ENCODE data around the gene SLC22A1.

SLC22A1 gene

GRCh38 chr6:160172704-160173103 lies 51.1 kb downstream of the SLC22A1 start:
- DNase-seq (ENCODE audit: low read depth in 3 of 3): no peak

GRCh38 chr6:160173806-160174527 lies 52.4 kb downstream of the SLC22A1 start:
- DNase-seq (ENCODE audit: low read depth in 3 of 3): no peak

GRCh38 chr6:160174681-160175080 lies 53.1 kb downstream of the SLC22A1 start:
- DNase-seq (ENCODE audit: low read depth in 3 of 3): no peak

GRCh38 chr6:160177220-160177619 lies 55.6 kb downstream of the SLC22A1 start:
- DNase-seq (ENCODE audit: low read depth in 3 of 3): no peak

GRCh38 chr6:160178271-160178670 lies 56.7 kb downstream of the SLC22A1 start:
- DNase-seq (ENCODE audit: low read depth in 3 of 3): no peak

- DNase-seq (ENCODE audit: low read depth in 3 of 3): no peak
These were observed 59.1 kb downstream of the SLC22A1 start for GRCh38 chr6:160180706-160181105.

GRCh38 chr6:160188773-160189172 lies 67.2 kb downstream of the SLC22A1 start:
- DNase-seq (ENCODE audit: low read depth in 3 of 3): no peak

- no peak for DNase-seq (ENCODE audit: low read depth in 3 of 3)
These were observed 68.5 kb downstream of the SLC22A1 start for GRCh38 chr6:160190081-160190480.

- DNase-seq (ENCODE audit: low read depth in 3 of 3): no peak
These were observed 69.4 kb downstream of the SLC22A1 start for GRCh38 chr6:160190973-160191372.

- DNase-seq (ENCODE audit: low read depth in 3 of 3): no peak
These were observed 71.2 kb downstream of the SLC22A1 start for GRCh38 chr6:160192840-160193239.

GRCh38 chr6:160194808-160195207 lies 73.2 kb downstream of the SLC22A1 start:
- DNase-seq (ENCODE audit: low read depth in 3 of 3): no peak

GRCh38 chr6:160197662-160198061 lies 76.0 kb downstream of the SLC22A1 start:
- DNase-seq (ENCODE audit: low read depth in 3 of 3): no peak

GRCh38 chr6:160198606-160199211 lies 77.1 kb downstream of the SLC22A1 start:
- no peak for DNase-seq (ENCODE audit: low read depth in 3 of 3)

- no peak for DNase-seq (ENCODE audit: low read depth in 3 of 3)
These were observed 79.4 kb downstream of the SLC22A1 start for GRCh38 chr6:160201061-160201460.

GRCh38 chr6:160202411-160202810 lies 80.8 kb downstream of the SLC22A1 start:
- no peak for DNase-seq (ENCODE audit: low read depth in 3 of 3)

GRCh38 chr6:160203076-160203475 lies 81.5 kb downstream of the SLC22A1 start:
- DNase-seq (ENCODE audit: low read depth in 3 of 3): no peak

GRCh38 chr6:160203522-160203921 lies 81.9 kb downstream of the SLC22A1 start:
- no peak for DNase-seq (ENCODE audit: low read depth in 3 of 3)

GRCh38 chr6:160203953-160204352 lies 82.3 kb downstream of the SLC22A1 start:
- DNase-seq (ENCODE audit: low read depth in 3 of 3): no peak

- DNase-seq (ENCODE audit: low read depth in 3 of 3): no peak
These were observed 83.1 kb downstream of the SLC22A1 start for GRCh38 chr6:160204710-160205109.

- no peak for DNase-seq (ENCODE audit: low read depth in 3 of 3)
These were observed 86.0 kb downstream of the SLC22A1 start for GRCh38 chr6:160207618-160208017.

Data from stimulated activated CD4-positive, alpha-beta T cell treated with anti-CD3 and anti-CD28 coated beads, TNF-alpha, amount 100 ng/mL, for 4 hours (primary cell).